GM18858 (cell line): ENCODE data around the gene CCHCR1.
"Not testable (repeated sequence)": the region's sequence is repeated elsewhere in the genome, so short reads cannot be mapped to it uniquely, and the experiment has no call there.

Experiments
- ATAC-seq: cut with Tn5 transposase; IDR thresholded peaks from one replicate; pipeline ENCODE4 v1.9.1; 2021; ENCODE audit not compliant: unreplicated experiment

Gene CCHCR1

GRCh38 chr6:31157513-31158139 is at the start of gene CCHCR1:
TSS of gene CCHCR1 (minus strand) at chr6:31157802. CDS start at chr6:31157600, 202 bp downstream.
- ATAC-seq: no peak

- ATAC-seq: no peak
Measured at GRCh38 chr6:31205638-31206037, 48.0 kb upstream of the CCHCR1 start.

GRCh38 chr6:31204751-31205145 is 47.1 kb upstream of the CCHCR1 start:
- ATAC-seq: no peak

GRCh38 chr6:31203345-31203979 is 45.9 kb upstream of the CCHCR1 start:
- ATAC-seq: peak; percentile 50

- no peak for ATAC-seq
Measured at GRCh38 chr6:31202259-31203166, 44.9 kb upstream of the CCHCR1 start.

- not testable (repeated sequence) for ATAC-seq
Measured at GRCh38 chr6:31199105-31199452, 41.5 kb upstream of the CCHCR1 start.

GRCh38 chr6:31197559-31198305 is 40.1 kb upstream of the CCHCR1 start:
- ATAC-seq: no peak

GRCh38 chr6:31196251-31197022 is 38.8 kb upstream of the CCHCR1 start:
- ATAC-seq: not testable (repeated sequence)

- not testable (repeated sequence) for ATAC-seq
Measured at GRCh38 chr6:31195308-31195979, 37.8 kb upstream of the CCHCR1 start.

GRCh38 chr6:31194061-31194834 is 36.6 kb upstream of the CCHCR1 start:
- ATAC-seq: no peak

- no peak for ATAC-seq
Measured at GRCh38 chr6:31193206-31193605, 35.6 kb upstream of the CCHCR1 start.

- ATAC-seq: not testable (repeated sequence)
Measured at GRCh38 chr6:31192431-31193105, 35.0 kb upstream of the CCHCR1 start.

- ATAC-seq: no peak
Measured at GRCh38 chr6:31190488-31190887, 32.9 kb upstream of the CCHCR1 start.

GRCh38 chr6:31189223-31189622 is 31.6 kb upstream of the CCHCR1 start:
- ATAC-seq: not testable (repeated sequence)

- ATAC-seq: no peak
Measured at GRCh38 chr6:31187780-31188194, 30.2 kb upstream of the CCHCR1 start.

GRCh38 chr6:31186052-31186734 is 28.6 kb upstream of the CCHCR1 start:
- ATAC-seq: no peak

GRCh38 chr6:31185695-31186051 is 28.1 kb upstream of the CCHCR1 start:
- not testable (repeated sequence) for ATAC-seq

GRCh38 chr6:31183859-31184258 is 26.3 kb upstream of the CCHCR1 start:
- ATAC-seq: not testable (repeated sequence)
